H1 (cell line): ENCODE results near the gene PHEX. TPM values are rescaled to one million over a fixed set of nuclear protein-coding genes. Genes with fewer than 3 reads are reported as not detected.

Experiments
- CBX8 ChIP-seq: fragments of 300-800, 300-1000 bp; sonication (generic); IDR thresholded peaks from 2 replicates; pipeline ENCODE4 v1.7.1; 2016; ENCODE audit warnings: low read depth, low read length, borderline replicate concordance
- CHD7 ChIP-seq: fragments of 300-600 bp; sonication (generic); IDR thresholded peaks from 2 replicates; pipeline ENCODE4 v1.7.1; 2012; ENCODE audit warnings: low read length, moderate library complexity, mild to moderate bottlenecking, inconsistent platforms; ENCODE audit not compliant: insufficient replicate concordance
- EZH2 ChIP-seq: fragments of 200-600 bp; sonication (generic); IDR thresholded peaks from 2 replicates; pipeline ENCODE4 v1.7.1; 2012; ENCODE audit warnings: low read depth, mild to moderate bottlenecking, moderate library complexity, low read length, inconsistent platforms; ENCODE audit not compliant: severe bottlenecking
- RBBP5 ChIP-seq: IDR thresholded peaks from 2 replicates; pipeline ENCODE4 v1.7.1; 2012; ENCODE audit warnings: low read depth, mild to moderate bottlenecking, inconsistent platforms, low read length, moderate library complexity, borderline replicate concordance
- RNF2 ChIP-seq: fragments of 200-900, 300-1000 bp; sonication (generic); IDR thresholded peaks from 2 replicates; pipeline ENCODE4 v1.7.1; 2016; ENCODE audit warnings: borderline replicate concordance, low read depth, mild to moderate bottlenecking, antibody characterized with exemption, low read length; ENCODE audit not compliant: poor library complexity, severe bottlenecking; ENCODE audit errors: missing control alignments
- polyA plus RNA-seq, 7 experiments: library from polyadenylated mRNA; depleted of rRNA in 3 of 7; stranded (reverse) in 5 of 7; unstranded in 2 of 7; fragments of >200 nt in 5 of 7; fragments of 200-250 nt in 2 of 7; gene quantifications; 1 replicate in 5 of 7; 2 replicates in 1 of 7; 4 replicates in 1 of 7; pipeline versions ENCODE4 v1.2.1 to v1.2.3, GENCODE V29; 2011 to 2013; ENCODE audit warnings: missing spikeins in 2 of 7, mixed read lengths in 2 of 7
- total RNA-seq: library from RNA; stranded (reverse); fragmentation: NEBNext Ultra II Directional; extraction: Animal tissue kit (Norgen Biotek cat#: 25700); gene quantifications from 2 replicates; pipeline ENCODE4 v1.2.1, GENCODE V29; 2021

PHEX gene
- total and polyA plus RNA-seq, 2 of the 8 experiments (the other 6 are each of a cell fraction or from before 2014, with no cell fraction given): 0.03 to 0.11 TPM

- no peak for TF ChIP-seq CHD7
- no peak for TF ChIP-seq RBBP5
- no peak for TF ChIP-seq RNF2
- no peak for TF ChIP-seq CBX8
- no peak for TF ChIP-seq EZH2
These were observed 61.4 kb downstream of the PHEX start (continued) for GRCh38 chrX:22093550-22093949.
